GM12878 (cell line): ENCODE measurements around the gene PHACTR1.
A peak's percentile ranks its signal among the peaks of the same experiment; 100 is the strongest.

ENCODE experiments used
- CEBPB ChIP-seq, 2 experiments: fragments of 150-350 bp in 1 of 2; IDR thresholded peaks; 2 replicates each; pipeline ENCODE4 v1.6.1; 2012 to 2014; ENCODE audit warnings: low read depth in 2 of 2, low read length in 2 of 2, borderline replicate concordance in 1 of 2, inconsistent platforms in 1 of 2
- MTA2 ChIP-seq: fragments of 450-650 bp; IDR thresholded peaks from 2 replicates; pipeline ENCODE4 v1.6.1; 2016; ENCODE audit warnings: low read depth, mild to moderate bottlenecking, moderate library complexity
- NFXL1 ChIP-seq: fragments of 450-650 bp; IDR thresholded peaks from 2 replicates; pipeline ENCODE4 v1.6.1; 2017; ENCODE audit warnings: antibody characterized with exemption, mild to moderate bottlenecking, borderline replicate concordance
- POLR2A ChIP-seq: IDR thresholded peaks from 2 replicates; pipeline ENCODE4 v1.6.1; 2011; ENCODE audit warnings: low read depth, mild to moderate bottlenecking, low read length
- SIN3A ChIP-seq: IDR thresholded peaks from 2 replicates; pipeline ENCODE4 v1.6.1; 2012; ENCODE audit warnings: low read depth, low read length, improper control_type of control experiment
- TBL1XR1 ChIP-seq: IDR thresholded peaks from 2 replicates; pipeline ENCODE4 v1.6.1; 2012; ENCODE audit warnings: low read depth, low read length, improper control_type of control experiment
- YY1 ChIP-seq: IDR thresholded peaks from 2 replicates; pipeline ENCODE4 v1.6.1; 2011; ENCODE audit warnings: low read depth, mild to moderate bottlenecking, low read length
- TF ChIP-seq, protein P1 (sequence below), 3 experiments: IDR thresholded peaks in 2 of 3; conservative IDR thresholded peaks in 1 of 3; 2 replicates each; pipeline ENCODE4 v1.5.1; 2011; ENCODE audit warnings: low read depth in 3 of 3, low read length in 3 of 3, mild to moderate bottlenecking in 3 of 3, control low read depth in 2 of 3, moderate library complexity in 2 of 3, inconsistent platforms in 1 of 3, mixed read lengths in 1 of 3; ENCODE audit not compliant: control insufficient read depth in 2 of 3, insufficient read depth in 1 of 3; ENCODE audit errors: extremely low read depth in 1 of 3
- TF ChIP-seq, protein P2 (sequence below): IDR thresholded peaks from 2 replicates; pipeline ENCODE4 v1.6.1; 2011; ENCODE audit warnings: mild to moderate bottlenecking, low read depth, low read length, moderate library complexity; ENCODE audit not compliant: insufficient replicate concordance
- TF ChIP-seq, protein P3 (sequence below): IDR thresholded peaks from 2 replicates; pipeline ENCODE4 v1.6.1; 2011; ENCODE audit warnings: low read depth, low read length, improper control_type of control experiment, borderline replicate concordance

DNA sequence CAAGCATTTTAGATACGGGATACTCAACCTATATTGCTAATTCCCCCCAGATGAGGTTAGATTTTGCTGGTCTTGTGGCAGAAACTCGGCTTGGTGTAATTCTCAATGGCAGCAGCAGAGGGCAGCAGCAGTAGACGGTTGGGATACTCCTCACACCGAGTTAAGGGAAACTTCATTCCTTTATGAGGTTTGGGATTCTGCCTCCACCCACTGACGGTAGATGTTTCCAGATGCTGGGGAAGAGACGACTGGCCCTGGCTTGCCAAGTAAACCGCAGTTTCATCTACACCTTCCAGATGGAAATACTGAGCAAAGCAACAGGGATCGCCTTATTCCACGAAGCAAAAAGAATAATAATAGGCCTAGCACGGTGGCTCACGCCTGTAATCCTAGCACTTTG is 620.0 kb downstream of the PHACTR1 start:
- no peak for TF ChIP-seq TBL1XR1
- no peak for TF ChIP-seq SIN3A
- TF ChIP-seq, protein P1, sequence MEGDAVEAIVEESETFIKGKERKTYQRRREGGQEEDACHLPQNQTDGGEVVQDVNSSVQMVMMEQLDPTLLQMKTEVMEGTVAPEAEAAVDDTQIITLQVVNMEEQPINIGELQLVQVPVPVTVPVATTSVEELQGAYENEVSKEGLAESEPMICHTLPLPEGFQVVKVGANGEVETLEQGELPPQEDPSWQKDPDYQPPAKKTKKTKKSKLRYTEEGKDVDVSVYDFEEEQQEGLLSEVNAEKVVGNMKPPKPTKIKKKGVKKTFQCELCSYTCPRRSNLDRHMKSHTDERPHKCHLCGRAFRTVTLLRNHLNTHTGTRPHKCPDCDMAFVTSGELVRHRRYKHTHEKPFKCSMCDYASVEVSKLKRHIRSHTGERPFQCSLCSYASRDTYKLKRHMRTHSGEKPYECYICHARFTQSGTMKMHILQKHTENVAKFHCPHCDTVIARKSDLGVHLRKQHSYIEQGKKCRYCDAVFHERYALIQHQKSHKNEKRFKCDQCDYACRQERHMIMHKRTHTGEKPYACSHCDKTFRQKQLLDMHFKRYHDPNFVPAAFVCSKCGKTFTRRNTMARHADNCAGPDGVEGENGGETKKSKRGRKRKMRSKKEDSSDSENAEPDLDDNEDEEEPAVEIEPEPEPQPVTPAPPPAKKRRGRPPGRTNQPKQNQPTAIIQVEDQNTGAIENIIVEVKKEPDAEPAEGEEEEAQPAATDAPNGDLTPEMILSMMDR (IDR thresholded peaks at IDR 0.05 in 2 of 3, conservative IDR thresholded peaks at IDR 0.05 in 1 of 3; ENCODE audit: control insufficient read depth in 2 of 3, extremely low read depth in 1 of 3, insufficient read depth in 1 of 3, low read depth in 3 of 3, low read length in 3 of 3): peak; percentile 90 to 95 (median 94); a peak in 5 of 6 replicates
- no peak for TF ChIP-seq CEBPB (IDR thresholded peaks at IDR 0.05; ENCODE audit: borderline replicate concordance in 1 of 2, low read depth in 2 of 2, low read length in 2 of 2)
- no peak for TF ChIP-seq MTA2
- TF ChIP-seq, protein P2, sequence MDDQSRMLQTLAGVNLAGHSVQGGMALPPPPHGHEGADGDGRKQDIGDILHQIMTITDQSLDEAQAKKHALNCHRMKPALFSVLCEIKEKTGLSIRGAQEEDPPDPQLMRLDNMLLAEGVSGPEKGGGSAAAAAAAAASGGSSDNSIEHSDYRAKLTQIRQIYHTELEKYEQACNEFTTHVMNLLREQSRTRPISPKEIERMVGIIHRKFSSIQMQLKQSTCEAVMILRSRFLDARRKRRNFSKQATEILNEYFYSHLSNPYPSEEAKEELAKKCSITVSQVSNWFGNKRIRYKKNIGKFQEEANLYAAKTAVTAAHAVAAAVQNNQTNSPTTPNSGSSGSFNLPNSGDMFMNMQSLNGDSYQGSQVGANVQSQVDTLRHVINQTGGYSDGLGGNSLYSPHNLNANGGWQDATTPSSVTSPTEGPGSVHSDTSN: no peak
- no peak for TF ChIP-seq POLR2A
- TF ChIP-seq YY1: peak; percentile 71; the same call in 1 of the 2 replicates
- no peak for TF ChIP-seq NFXL1
- TF ChIP-seq, protein P3, sequence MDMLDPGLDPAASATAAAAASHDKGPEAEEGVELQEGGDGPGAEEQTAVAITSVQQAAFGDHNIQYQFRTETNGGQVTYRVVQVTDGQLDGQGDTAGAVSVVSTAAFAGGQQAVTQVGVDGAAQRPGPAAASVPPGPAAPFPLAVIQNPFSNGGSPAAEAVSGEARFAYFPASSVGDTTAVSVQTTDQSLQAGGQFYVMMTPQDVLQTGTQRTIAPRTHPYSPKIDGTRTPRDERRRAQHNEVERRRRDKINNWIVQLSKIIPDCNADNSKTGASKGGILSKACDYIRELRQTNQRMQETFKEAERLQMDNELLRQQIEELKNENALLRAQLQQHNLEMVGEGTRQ: no peak
